HepG2 (cell line): ENCODE data around the gene TPCN2. TPM values are rescaled to one million over a fixed set of nuclear protein-coding genes. Genes with fewer than 3 reads are reported as not detected.

ENCODE experiments used
- ATAC-seq: fragments of 200-7000 bp; cut with Tn5 transposase; 3 replicates; pipeline ENCODE4 v1.9.1; 2020; ENCODE audit warnings: mild to moderate bottlenecking, moderate library complexity
- BruUV-seq: library from RNA; stranded (reverse); fragments of 400-500 nt; replicated peaks from 2 replicates; lab custom pipeline; 2021; lab: Mats Ljungman, UMichigan
- CTCF ChIA-PET: fragments of 300-600 bp; formaldehyde crosslinking; extraction: SDS; loops from one replicate; lab custom pipeline; 2021; ENCODE audit warnings: low total read pairs, inconsistent platforms, low intra/inter-chr PET ratio; lab: Yijun Ruan, JAX
- POLR2A ChIA-PET: fragments of 350-600 bp; sonication (Branson Sonifier 250); formaldehyde crosslinking; loops from one replicate; lab custom pipeline; 2020; ENCODE audit warnings: antibody characterized with exemption, inconsistent platforms; lab: Yijun Ruan, JAX
- DNase-seq: peaks from one replicate; pipeline ENCODE4 v3.0.0-alpha.2; 2015; ENCODE audit warnings: low spot score
- FAIRE-seq: peaks from 3 replicates; lab custom pipeline; 2011; peaks lifted over from hg19 to GRCh38; lab: Jason Lieb, UNC
- H2AFZ ChIP-seq: one replicate; pipeline ENCODE4 v1.6.1; 2011; ENCODE audit warnings: low read length, inconsistent platforms
- H3K27ac ChIP-seq: fragments of 300-600 bp; 3 replicates; pipeline ENCODE4 v1.8.0; 2011; ENCODE audit warnings: mixed run types, mild to moderate bottlenecking, mixed read lengths, low read length, inconsistent platforms; ENCODE audit not compliant: insufficient read depth; ENCODE audit errors: extremely low read length
- H3K27me3 ChIP-seq, 2 experiments: fragments of 200-600 bp in 1 of 2; 2 replicates in 1 of 2; 3 replicates in 1 of 2; pipeline versions ENCODE4 v1.6.0 to v1.8.0; 2011; ENCODE audit warnings: low read length in 2 of 2, mild to moderate bottlenecking in 2 of 2, moderate library complexity in 2 of 2, inconsistent platforms in 1 of 2; ENCODE audit not compliant: insufficient read depth in 2 of 2, control insufficient read depth in 1 of 2
- H3K36me3 ChIP-seq, 2 experiments: fragments of 200-600 bp in 1 of 2; replicated peaks in 1 of 2; 2 replicates in 1 of 2; 3 replicates in 1 of 2; pipeline versions ENCODE4 v1.5.1 to v1.8.0; 2011; ENCODE audit warnings: low read length in 2 of 2, inconsistent platforms in 1 of 2; ENCODE audit not compliant: insufficient read depth in 2 of 2, control insufficient read depth in 1 of 2
- H3K4me1 ChIP-seq: 2 replicates; pipeline ENCODE4 v1.5.1; 2012; ENCODE audit warnings: low read length, inconsistent platforms; ENCODE audit not compliant: insufficient read depth
- H3K4me2 ChIP-seq: 2 replicates; pipeline ENCODE4 v1.6.0; 2011; ENCODE audit warnings: low read depth, low read length, inconsistent platforms
- H3K4me3 ChIP-seq, 3 experiments: fragments of 200-600 bp in 1 of 3; sonication (generic), shearing (Covaris generic) in 1 of 3; replicated peaks in 1 of 3; 2 replicates each; pipeline ENCODE4 v1.5.1; 2011 to 2016; ENCODE audit warnings: low read length in 3 of 3, inconsistent platforms in 2 of 3, low read depth in 2 of 3, mild to moderate bottlenecking in 2 of 3, control low read depth in 1 of 3, mixed read lengths in 1 of 3; ENCODE audit not compliant: insufficient read depth in 1 of 3
- H3K79me2 ChIP-seq: one replicate; pipeline ENCODE4 v1.6.1; 2011; ENCODE audit warnings: low read length, inconsistent platforms; ENCODE audit not compliant: insufficient read depth
- H3K9ac ChIP-seq: 2 replicates; pipeline ENCODE4 v1.6.0; 2011; ENCODE audit warnings: mild to moderate bottlenecking, low read depth, low read length, inconsistent platforms; ENCODE audit not compliant: insufficient read depth
- H3K9me3 ChIP-seq: 2 replicates; pipeline ENCODE4 v1.5.1; 2012; ENCODE audit warnings: mild to moderate bottlenecking, low read length
- H4K20me1 ChIP-seq: 2 replicates; pipeline ENCODE4 v1.6.0; 2011; ENCODE audit warnings: inconsistent platforms, mild to moderate bottlenecking, low read length, moderate library complexity; ENCODE audit not compliant: insufficient read depth
- KLF15 ChIP-seq: sonication (generic); formaldehyde crosslinking; IDR thresholded peaks from 2 replicates; pipeline ENCODE4 v1.8.1; 2023; ENCODE audit warnings: borderline replicate concordance, mild to moderate bottlenecking, inconsistent platforms, missing genetic modification reagents, mixed read lengths
- NAIF1 ChIP-seq: sonication (generic); formaldehyde crosslinking; IDR thresholded peaks from 2 replicates; pipeline ENCODE4 v1.5.0; 2020; ENCODE audit warnings: mild to moderate bottlenecking, missing genetic modification reagents, borderline replicate concordance
- PCBP2 ChIP-seq: fragments of 200-400 bp; formaldehyde crosslinking; optimal IDR thresholded peaks from 2 replicates; pipeline ENCODE3; 2018; ENCODE audit warnings: low read length, low read depth; ENCODE audit not compliant: poor library complexity, severe bottlenecking
- RORA ChIP-seq: sonication (generic); formaldehyde crosslinking; IDR thresholded peaks from 2 replicates; pipeline ENCODE4 v1.5.0; 2020; ENCODE audit warnings: mild to moderate bottlenecking, missing genetic modification reagents, moderate library complexity
- SIN3A ChIP-seq: IDR thresholded peaks from 2 replicates; pipeline ENCODE4 v1.6.1; 2011; ENCODE audit warnings: low read depth, mild to moderate bottlenecking, control low read depth, low read length, borderline replicate concordance
- TARDBP ChIP-seq: sonication (generic); formaldehyde crosslinking; IDR thresholded peaks from 2 replicates; pipeline ENCODE4 v1.8.0; 2022; ENCODE audit warnings: mild to moderate bottlenecking, missing genetic modification reagents
- ZNF143 ChIP-seq: sonication (generic); formaldehyde crosslinking; IDR thresholded peaks from 2 replicates; pipeline ENCODE4 v1.4.0; 2020; ENCODE audit warnings: missing genetic modification reagents
- ZNF546 ChIP-seq: sonication (generic); formaldehyde crosslinking; conservative IDR thresholded peaks from 2 replicates; pipeline ENCODE4 v1.8.1; 2023; ENCODE audit warnings: mild to moderate bottlenecking, missing genetic modification reagents
- ZNF547 ChIP-seq: sonication (generic); formaldehyde crosslinking; IDR thresholded peaks from 2 replicates; pipeline ENCODE4 v1.5.1; 2020; ENCODE audit warnings: mild to moderate bottlenecking, missing genetic modification reagents
- ZNF674 ChIP-seq: sonication (generic); formaldehyde crosslinking; IDR thresholded peaks from 2 replicates; pipeline ENCODE4 v1.5.0; 2020; ENCODE audit warnings: low read depth, mild to moderate bottlenecking, missing genetic modification reagents
- ZNF839 ChIP-seq: sonication (generic); formaldehyde crosslinking; IDR thresholded peaks from 2 replicates; pipeline ENCODE4 v1.4.0; 2020; ENCODE audit warnings: missing genetic modification reagents, mild to moderate bottlenecking, borderline replicate concordance
- WGBS: methylation state at CpG from one replicate; pipeline ENCODE4 v1.1.6; 2017; ENCODE audit warnings: low lambda C conversion rate; 5-methylcytosine and 5-hydroxymethylcytosine counted together
- in situ Hi-C: cut with HindIII; loops from 2 replicates; pipeline ENCODE4 v1.10.0; 2017; ENCODE audit warnings: low pct_unique_long_range_greater_than_20kb; ENCODE audit not compliant: extremely low pct_ligation_motif_present
- intact Hi-C: fragments of 100-400 bp; cut with micrococcal nuclease; formaldehyde crosslinking; loops from one replicate; pipeline ENCODE4 v1.10.0; 2022; ENCODE audit not compliant: unreplicated experiment
- polyA plus RNA-seq, 8 experiments: library from polyadenylated mRNA; depleted of rRNA in 3 of 8; stranded (reverse) in 7 of 8; unstranded in 1 of 8; fragments of >200 nt; fragmentation: Illumina TruSeq in 4 of 8; extraction: Trizol in 4 of 8; gene quantifications; 2 replicates each; pipeline versions ENCODE4 v1.2.1 to v1.2.3, GENCODE V29; 2011 to 2016; ENCODE audit warnings: low read depth in 4 of 8, missing spikeins in 1 of 8, mixed read lengths in 1 of 8; ENCODE audit not compliant: insufficient read depth in 1 of 8
- total RNA-seq, 5 experiments: library from RNA; depleted of rRNA; stranded (reverse); fragments of >200 nt; fragmentation: Illumina TruSeq; extraction: Trizol; gene quantifications; 2 replicates each; pipeline ENCODE4 v1.2.3, GENCODE V29; 2016; ENCODE audit warnings: low read depth in 1 of 5
- TF ChIP-seq, protein P1 (sequence below): sonication (generic); formaldehyde crosslinking; IDR thresholded peaks from 2 replicates; pipeline ENCODE4 v1.9.0; 2021; ENCODE audit warnings: missing genetic modification reagents, mild to moderate bottlenecking, borderline replicate concordance
- TF ChIP-seq, protein P2 (sequence below): fragments of 450-650 bp; IDR thresholded peaks from 2 replicates; pipeline ENCODE4 v1.6.1; 2017; ENCODE audit warnings: mild to moderate bottlenecking
- TF ChIP-seq, protein P3 (sequence below): sonication (generic); formaldehyde crosslinking; IDR thresholded peaks from 2 replicates; pipeline ENCODE4 v1.5.0; 2020; ENCODE audit warnings: mild to moderate bottlenecking, missing genetic modification reagents
- TF ChIP-seq, protein P4 (sequence below): sonication (generic); formaldehyde crosslinking; IDR thresholded peaks from 2 replicates; pipeline ENCODE4 v1.4.0; 2020; ENCODE audit warnings: missing genetic modification reagents, mild to moderate bottlenecking, borderline replicate concordance
- TF ChIP-seq, protein P5 (sequence below): sonication (generic); formaldehyde crosslinking; IDR thresholded peaks from 2 replicates; pipeline ENCODE4 v1.4.0; 2020; ENCODE audit warnings: missing genetic modification reagents

Gene TPCN2
- total and polyA plus RNA-seq, 2 of the 13 experiments (the other 11 are each of a cell fraction or from before 2014, with no cell fraction given) = 5.6 to 5.9 TPM

DNA sequence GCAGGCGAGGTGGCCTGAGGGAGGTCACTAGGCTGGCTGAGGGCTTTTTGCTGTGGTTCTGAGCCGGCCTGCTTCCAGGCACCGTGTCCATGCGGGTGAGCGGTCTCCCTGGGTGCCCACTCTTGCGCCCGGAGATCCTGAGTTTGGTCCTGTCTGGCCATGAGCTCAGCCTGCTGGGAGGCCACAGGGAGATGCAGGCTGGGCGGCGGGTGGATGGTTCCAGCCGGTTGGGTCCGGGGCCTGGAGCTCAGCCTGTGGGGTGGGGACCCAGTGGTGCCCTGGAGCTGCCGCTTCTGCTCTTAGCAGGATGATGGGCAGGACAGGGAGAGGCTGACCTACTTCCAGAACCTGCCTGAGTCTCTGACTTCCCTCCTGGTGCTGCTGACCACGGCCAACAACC, 18.5 kb downstream of the TPCN2 start:
- ATAC-seq (no peak), DNase-seq (no peak), FAIRE-seq (no peak)
- ChIA-PET POLR2A (no interaction called here), CTCF (no interaction called here)
- no peaks in the 10 kb centered on the region for H3K27me3 ChIP-seq
- in situ Hi-C loops (no loop called here), intact Hi-C loops (no loop called here)
- no peaks in the 10 kb centered on the region for H4K20me1 ChIP-seq
- WGBS = no CpG with 5 or more reads among the region's 13 CpGs
- no peak overlapping the region for H3K27ac ChIP-seq
- peaks cover 11 to 13% of the 10 kb centered on the region in 2 experiments; a peak in 3 of 5 replicates for H3K36me3 ChIP-seq
- H3K9ac ChIP-seq = no peak overlapping the region
- no peaks in the 10 kb centered on the region for H3K9me3 ChIP-seq
- no peaks in the 10 kb centered on the region for H3K79me2 ChIP-seq
- H3K4me2 ChIP-seq = no peak overlapping the region
- H3K4me3 ChIP-seq = no peak overlapping the region
- H2AFZ ChIP-seq = no peak overlapping the region
- no TSS peak for BruUV-seq
- no peaks in the 10 kb centered on the region for H3K4me1 ChIP-seq
- TF ChIP-seq ZNF546 (CRISPR knock-in tag) (no peak), RORA (CRISPR knock-in tag) (no peak), ZNF674 (CRISPR knock-in tag) (no peak), ZNF143 (CRISPR knock-in tag) (no peak), TARDBP (CRISPR knock-in tag) (no peak), ZNF839 (CRISPR knock-in tag) (no peak), ZNF547 (CRISPR knock-in tag) (no peak), PCBP2 (no peak), SIN3A (no peak), NAIF1 (CRISPR knock-in tag) (no peak), KLF15 (CRISPR knock-in tag) (no peak)
- TF ChIP-seq, protein P1, sequence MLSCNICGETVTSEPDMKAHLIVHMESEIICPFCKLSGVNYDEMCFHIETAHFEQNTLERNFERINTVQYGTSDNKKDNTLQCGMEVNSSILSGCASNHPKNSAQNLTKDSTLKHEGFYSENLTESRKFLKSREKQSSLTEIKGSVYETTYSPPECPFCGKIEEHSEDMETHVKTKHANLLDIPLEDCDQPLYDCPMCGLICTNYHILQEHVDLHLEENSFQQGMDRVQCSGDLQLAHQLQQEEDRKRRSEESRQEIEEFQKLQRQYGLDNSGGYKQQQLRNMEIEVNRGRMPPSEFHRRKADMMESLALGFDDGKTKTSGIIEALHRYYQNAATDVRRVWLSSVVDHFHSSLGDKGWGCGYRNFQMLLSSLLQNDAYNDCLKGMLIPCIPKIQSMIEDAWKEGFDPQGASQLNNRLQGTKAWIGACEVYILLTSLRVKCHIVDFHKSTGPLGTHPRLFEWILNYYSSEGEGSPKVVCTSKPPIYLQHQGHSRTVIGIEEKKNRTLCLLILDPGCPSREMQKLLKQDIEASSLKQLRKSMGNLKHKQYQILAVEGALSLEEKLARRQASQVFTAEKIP (CRISPR knock-in tag) = no peak
- TF ChIP-seq, protein P2, sequence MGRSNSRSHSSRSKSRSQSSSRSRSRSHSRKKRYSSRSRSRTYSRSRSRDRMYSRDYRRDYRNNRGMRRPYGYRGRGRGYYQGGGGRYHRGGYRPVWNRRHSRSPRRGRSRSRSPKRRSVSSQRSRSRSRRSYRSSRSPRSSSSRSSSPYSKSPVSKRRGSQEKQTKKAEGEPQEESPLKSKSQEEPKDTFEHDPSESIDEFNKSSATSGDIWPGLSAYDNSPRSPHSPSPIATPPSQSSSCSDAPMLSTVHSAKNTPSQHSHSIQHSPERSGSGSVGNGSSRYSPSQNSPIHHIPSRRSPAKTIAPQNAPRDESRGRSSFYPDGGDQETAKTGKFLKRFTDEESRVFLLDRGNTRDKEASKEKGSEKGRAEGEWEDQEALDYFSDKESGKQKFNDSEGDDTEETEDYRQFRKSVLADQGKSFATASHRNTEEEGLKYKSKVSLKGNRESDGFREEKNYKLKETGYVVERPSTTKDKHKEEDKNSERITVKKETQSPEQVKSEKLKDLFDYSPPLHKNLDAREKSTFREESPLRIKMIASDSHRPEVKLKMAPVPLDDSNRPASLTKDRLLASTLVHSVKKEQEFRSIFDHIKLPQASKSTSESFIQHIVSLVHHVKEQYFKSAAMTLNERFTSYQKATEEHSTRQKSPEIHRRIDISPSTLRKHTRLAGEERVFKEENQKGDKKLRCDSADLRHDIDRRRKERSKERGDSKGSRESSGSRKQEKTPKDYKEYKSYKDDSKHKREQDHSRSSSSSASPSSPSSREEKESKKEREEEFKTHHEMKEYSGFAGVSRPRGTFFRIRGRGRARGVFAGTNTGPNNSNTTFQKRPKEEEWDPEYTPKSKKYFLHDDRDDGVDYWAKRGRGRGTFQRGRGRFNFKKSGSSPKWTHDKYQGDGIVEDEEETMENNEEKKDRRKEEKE = no peak
- TF ChIP-seq, protein P3, sequence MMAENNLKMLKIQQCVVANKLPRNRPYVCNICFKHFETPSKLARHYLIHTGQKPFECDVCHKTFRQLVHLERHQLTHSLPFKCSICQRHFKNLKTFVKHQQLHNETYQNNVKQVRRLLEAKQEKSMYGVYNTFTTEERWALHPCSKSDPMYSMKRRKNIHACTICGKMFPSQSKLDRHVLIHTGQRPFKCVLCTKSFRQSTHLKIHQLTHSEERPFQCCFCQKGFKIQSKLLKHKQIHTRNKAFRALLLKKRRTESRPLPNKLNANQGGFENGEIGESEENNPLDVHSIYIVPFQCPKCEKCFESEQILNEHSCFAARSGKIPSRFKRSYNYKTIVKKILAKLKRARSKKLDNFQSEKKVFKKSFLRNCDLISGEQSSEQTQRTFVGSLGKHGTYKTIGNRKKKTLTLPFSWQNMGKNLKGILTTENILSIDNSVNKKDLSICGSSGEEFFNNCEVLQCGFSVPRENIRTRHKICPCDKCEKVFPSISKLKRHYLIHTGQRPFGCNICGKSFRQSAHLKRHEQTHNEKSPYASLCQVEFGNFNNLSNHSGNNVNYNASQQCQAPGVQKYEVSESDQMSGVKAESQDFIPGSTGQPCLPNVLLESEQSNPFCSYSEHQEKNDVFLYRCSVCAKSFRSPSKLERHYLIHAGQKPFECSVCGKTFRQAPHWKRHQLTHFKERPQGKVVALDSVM = no peak
- TF ChIP-seq, protein P4, sequence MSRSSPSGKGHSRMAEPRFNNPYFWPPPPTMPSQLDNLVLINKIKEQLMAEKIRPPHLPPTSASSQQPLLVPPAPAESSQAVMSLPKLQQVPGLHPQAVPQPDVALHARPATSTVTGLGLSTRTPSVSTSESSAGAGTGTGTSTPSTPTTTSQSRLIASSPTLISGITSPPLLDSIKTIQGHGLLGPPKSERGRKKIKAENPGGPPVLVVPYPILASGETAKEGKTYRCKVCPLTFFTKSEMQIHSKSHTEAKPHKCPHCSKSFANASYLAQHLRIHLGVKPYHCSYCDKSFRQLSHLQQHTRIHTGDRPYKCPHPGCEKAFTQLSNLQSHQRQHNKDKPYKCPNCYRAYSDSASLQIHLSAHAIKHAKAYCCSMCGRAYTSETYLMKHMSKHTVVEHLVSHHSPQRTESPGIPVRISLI (CRISPR knock-in tag) = no peak
- TF ChIP-seq, protein P5, sequence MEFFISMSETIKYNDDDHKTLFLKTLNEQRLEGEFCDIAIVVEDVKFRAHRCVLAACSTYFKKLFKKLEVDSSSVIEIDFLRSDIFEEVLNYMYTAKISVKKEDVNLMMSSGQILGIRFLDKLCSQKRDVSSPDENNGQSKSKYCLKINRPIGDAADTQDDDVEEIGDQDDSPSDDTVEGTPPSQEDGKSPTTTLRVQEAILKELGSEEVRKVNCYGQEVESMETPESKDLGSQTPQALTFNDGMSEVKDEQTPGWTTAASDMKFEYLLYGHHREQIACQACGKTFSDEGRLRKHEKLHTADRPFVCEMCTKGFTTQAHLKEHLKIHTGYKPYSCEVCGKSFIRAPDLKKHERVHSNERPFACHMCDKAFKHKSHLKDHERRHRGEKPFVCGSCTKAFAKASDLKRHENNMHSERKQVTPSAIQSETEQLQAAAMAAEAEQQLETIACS (CRISPR knock-in tag) = no peak
